Activated naive CD8-positive, alpha-beta T cell treated with anti-CD3 and anti-CD28 coated beads for 36 hours (primary cell): Measurements from ENCODE around the gene LDB2. TPM values are rescaled to one million over a fixed set of nuclear protein-coding genes. Genes with fewer than 3 reads are reported as not detected.
"Not testable (repeated sequence)": the region's sequence is repeated elsewhere in the genome, so short reads cannot be mapped to it uniquely, and the experiment has no call there.

Experiments used
- DNase-seq: peaks from one replicate; pipeline ENCODE4 v3.0.0; 2021
- H3K27ac Mint-ChIP-seq: one replicate; pipeline ENCODE4 v1.8.0; 2022; ENCODE audit warnings: mild to moderate bottlenecking, moderate library complexity, mixed read lengths
- H3K27me3 Mint-ChIP-seq: one replicate; pipeline ENCODE4 v1.8.0; 2022; ENCODE audit warnings: mild to moderate bottlenecking, mixed read lengths
- H3K36me3 Mint-ChIP-seq: one replicate; pipeline ENCODE4 v1.8.0; 2021; ENCODE audit warnings: mild to moderate bottlenecking, mixed read lengths
- H3K4me1 Mint-ChIP-seq: one replicate; pipeline ENCODE4 v1.8.0; 2021; ENCODE audit warnings: mixed read lengths
- H3K4me3 Mint-ChIP-seq: one replicate; pipeline ENCODE4 v1.8.0; 2022; ENCODE audit warnings: mild to moderate bottlenecking, moderate library complexity, mixed read lengths
- H3K9me3 Mint-ChIP-seq: one replicate; pipeline ENCODE4 v1.8.0; 2022; ENCODE audit warnings: mixed read lengths
- total RNA-seq, 2 experiments: library from RNA; stranded (reverse); gene quantifications; one replicate each; pipeline ENCODE4 v1.2.3, GENCODE V29; 2021

LDB2 gene
- total RNA-seq, 2 experiments from 2014 or later, result not detected

DNA sequence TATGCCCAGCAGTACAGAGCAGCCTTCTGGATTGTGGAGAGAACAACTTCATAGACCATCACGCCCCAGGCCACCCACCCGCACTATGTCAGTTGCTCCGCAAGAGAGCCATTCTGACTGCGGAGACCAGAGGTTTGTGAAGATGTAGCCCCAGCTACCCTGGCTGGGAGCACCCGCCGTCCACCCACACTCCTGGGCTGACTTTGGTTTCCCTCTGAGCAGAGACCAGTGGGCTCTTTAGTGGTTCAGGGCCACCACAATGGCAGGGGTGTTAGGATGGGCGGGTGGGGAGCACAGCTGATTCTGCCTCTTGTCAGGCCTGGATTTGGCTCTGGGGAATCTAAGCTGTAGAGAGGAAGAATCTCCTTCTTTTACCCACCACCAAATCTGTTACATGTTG lies 313.4 kb downstream of the LDB2 start:
- H3K4me1 Mint-ChIP-seq, result no peaks in the 10 kb centered on the region
- H3K27me3 Mint-ChIP-seq, result no peaks in the 10 kb centered on the region
- H3K36me3 Mint-ChIP-seq, result no peaks in the 10 kb centered on the region
- no peak overlapping the region for H3K4me3 Mint-ChIP-seq
- no peaks in the 10 kb centered on the region for H3K9me3 Mint-ChIP-seq
- DNase-seq, result no peak
- H3K27ac Mint-ChIP-seq, result no peak overlapping the region

DNA sequence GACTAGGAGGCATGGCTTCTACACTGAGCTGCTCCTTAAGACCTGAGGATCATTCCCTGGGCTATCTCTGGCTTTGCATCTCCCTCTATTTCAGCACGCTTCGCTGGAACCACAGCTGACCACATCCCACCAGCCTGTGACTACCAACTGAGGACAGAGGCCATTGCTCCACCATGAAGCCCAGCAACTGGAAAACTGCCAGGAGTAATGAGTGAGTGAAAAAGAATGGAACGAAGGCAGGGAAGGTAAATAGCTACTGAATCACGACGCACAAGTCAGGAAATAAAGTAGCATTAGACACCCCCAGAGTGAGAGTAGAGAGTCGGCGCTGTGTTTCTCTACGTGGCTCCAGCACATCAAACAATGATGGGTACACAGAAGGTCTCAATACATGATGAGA lies 314.7 kb downstream of the LDB2 start:
- Mint-ChIP-seq H3K4me1 (no peaks in the 10 kb centered on the region), H3K36me3 (no peaks in the 10 kb centered on the region), H3K27ac (no peak overlapping the region), H3K27me3 (peaks cover 3% of the 10 kb centered on the region), H3K4me3 (no peak overlapping the region), H3K9me3 (no peaks in the 10 kb centered on the region)
- no peak for DNase-seq

DNA sequence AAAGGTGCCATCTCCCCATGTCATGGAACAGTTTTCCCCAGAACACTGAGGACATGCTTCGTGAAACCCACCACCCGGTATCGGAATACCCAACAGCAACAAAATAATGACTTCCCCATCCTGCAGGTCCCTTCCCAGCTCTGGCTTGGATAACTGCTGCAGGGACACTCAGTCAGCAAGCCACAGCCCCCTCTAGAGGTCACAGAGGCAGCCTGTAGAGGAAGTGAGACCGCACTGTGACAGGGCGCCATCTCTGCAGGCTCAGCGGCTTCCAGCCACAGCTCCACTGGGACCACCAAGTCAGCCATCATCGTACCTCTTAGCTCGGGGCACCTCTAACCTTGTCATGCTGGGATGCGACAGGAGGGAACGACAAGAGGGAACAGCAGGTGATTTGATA lies 315.9 kb downstream of the LDB2 start:
- Mint-ChIP-seq H3K36me3 (no peaks in the 10 kb centered on the region), H3K27ac (no peak overlapping the region), H3K9me3 (peaks cover 3% of the 10 kb centered on the region), H3K27me3 (peaks cover 3% of the 10 kb centered on the region), H3K4me3 (no peak overlapping the region), H3K4me1 (no peaks in the 10 kb centered on the region)
- DNase-seq, result no peak

DNA sequence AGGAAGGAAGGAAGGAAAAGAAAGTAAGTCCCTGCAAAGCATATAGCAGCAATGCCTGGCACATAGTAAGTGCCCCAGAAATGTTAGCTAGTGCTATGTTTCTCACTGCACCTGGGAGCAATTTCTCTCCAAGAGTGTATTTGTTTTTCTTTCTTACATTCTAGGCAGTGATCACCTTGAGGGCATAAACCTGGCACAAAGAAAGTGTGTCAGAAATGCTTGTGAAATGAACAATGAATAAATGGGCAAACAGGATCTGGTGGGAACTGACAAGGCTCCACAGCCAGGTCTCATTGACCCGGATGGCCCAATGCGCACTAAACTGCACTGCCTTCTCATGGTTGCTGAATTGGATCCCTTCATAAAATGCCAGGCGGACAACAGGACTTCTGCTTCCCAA lies 316.4 kb downstream of the LDB2 start:
- Mint-ChIP-seq H3K27ac (no peak overlapping the region), H3K36me3 (no peaks in the 10 kb centered on the region), H3K4me3 (no peak overlapping the region), H3K27me3 (peaks cover 3% of the 10 kb centered on the region), H3K9me3 (peaks cover 3% of the 10 kb centered on the region), H3K4me1 (no peaks in the 10 kb centered on the region)
- DNase-seq, result no peak

DNA sequence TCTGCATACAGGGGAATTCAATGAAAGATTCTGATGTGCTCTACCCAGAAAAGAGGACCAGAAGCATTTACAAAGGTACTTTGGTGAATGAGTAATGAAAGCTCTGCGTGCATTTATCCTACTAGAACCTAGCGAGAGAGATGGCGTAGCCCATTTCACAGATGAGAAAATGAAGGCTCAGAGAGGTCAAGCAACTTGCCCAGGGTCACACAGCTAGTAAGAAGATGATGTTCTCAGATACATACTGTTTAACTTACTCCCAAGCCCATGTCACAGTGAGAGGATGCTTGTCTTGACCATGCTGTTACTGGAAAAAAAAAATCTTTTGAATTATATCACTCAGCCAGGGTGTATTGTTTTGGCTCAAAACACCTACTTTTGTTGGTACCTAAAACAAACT lies 317.3 kb downstream of the LDB2 start:
- no peaks in the 10 kb centered on the region for H3K36me3 Mint-ChIP-seq
- no peaks in the 10 kb centered on the region for H3K4me1 Mint-ChIP-seq
- H3K27ac Mint-ChIP-seq, result no peak overlapping the region
- H3K4me3 Mint-ChIP-seq, result no peak overlapping the region
- peaks cover 4% of the 10 kb centered on the region for H3K27me3 Mint-ChIP-seq
- no peak for DNase-seq
- peaks cover 3% of the 10 kb centered on the region for H3K9me3 Mint-ChIP-seq

DNA sequence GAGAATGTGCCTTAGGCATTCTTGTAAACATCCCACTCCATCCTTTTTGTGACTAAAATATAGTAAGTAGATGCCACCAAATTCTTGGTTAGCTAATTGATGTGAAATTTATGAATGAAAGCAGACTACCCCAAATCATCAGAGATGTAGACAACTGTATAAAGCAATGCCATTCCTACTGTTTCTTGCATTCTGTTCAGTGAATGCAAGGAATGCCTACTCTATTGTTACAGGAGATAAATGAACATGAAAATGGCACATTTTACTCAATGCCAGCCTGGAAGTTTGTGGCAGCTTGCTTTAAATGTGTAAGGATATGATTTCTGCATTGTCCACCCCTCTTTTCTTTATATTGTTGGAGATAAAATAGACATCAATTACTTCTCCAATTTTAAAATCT lies 317.9 kb downstream of the LDB2 start:
- DNase-seq, result no peak
- peaks cover 7% of the 10 kb centered on the region for H3K27me3 Mint-ChIP-seq
- H3K36me3 Mint-ChIP-seq, result no peaks in the 10 kb centered on the region
- H3K4me1 Mint-ChIP-seq, result no peaks in the 10 kb centered on the region
- peaks cover 6% of the 10 kb centered on the region for H3K9me3 Mint-ChIP-seq
- no peak overlapping the region for H3K4me3 Mint-ChIP-seq
- H3K27ac Mint-ChIP-seq, result no peak overlapping the region

DNA sequence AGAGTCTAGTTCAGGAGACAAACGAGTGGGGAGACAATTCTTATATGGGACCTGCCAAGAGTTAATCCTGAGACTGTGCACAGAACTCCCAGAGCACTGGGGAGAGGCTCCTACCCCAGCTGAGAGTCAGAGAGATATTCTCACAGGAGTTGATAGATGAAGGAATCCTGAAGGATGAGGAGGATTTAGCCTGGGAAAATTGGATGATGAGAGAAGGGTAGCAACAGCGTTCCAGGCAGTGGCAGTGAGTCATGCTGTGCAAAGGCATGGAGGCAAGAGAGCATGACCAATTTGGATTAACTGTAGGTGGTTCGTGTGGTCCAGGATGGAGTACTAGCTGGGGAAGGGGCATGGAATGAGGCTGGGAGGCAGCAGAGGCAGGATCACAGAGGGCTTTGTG lies 318.6 kb downstream of the LDB2 start:
- Mint-ChIP-seq H3K9me3 (peaks cover 6% of the 10 kb centered on the region), H3K4me3 (no peak overlapping the region), H3K4me1 (no peaks in the 10 kb centered on the region), H3K27me3 (peaks cover 14% of the 10 kb centered on the region), H3K27ac (no peak overlapping the region), H3K36me3 (no peaks in the 10 kb centered on the region)
- DNase-seq, result no peak

DNA sequence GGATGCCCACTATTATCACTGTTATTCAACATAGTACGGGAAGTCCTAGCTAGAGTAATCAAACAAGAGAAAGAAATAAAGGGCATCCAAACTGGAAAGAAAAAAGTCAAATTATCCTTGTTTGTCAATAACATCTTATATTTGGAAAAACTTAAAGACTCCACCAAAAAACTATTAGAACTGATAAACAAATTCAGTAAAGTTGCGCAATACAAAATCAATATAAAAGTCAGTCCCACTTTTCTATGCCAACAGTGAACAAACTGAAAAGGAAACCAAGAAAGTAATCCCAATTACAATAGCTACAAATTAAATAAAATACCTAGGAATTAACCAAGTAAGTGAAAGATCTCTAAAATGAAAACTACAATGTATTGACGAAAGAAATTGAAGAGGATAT lies 321.3 kb downstream of the LDB2 start:
- peaks cover 6% of the 10 kb centered on the region for H3K9me3 Mint-ChIP-seq
- DNase-seq, result no peak
- H3K36me3 Mint-ChIP-seq, result no peaks in the 10 kb centered on the region
- H3K4me3 Mint-ChIP-seq, result no peak overlapping the region
- H3K27me3 Mint-ChIP-seq, result peaks cover 14% of the 10 kb centered on the region
- H3K4me1 Mint-ChIP-seq, result no peaks in the 10 kb centered on the region
- H3K27ac Mint-ChIP-seq, result no peak overlapping the region

DNA sequence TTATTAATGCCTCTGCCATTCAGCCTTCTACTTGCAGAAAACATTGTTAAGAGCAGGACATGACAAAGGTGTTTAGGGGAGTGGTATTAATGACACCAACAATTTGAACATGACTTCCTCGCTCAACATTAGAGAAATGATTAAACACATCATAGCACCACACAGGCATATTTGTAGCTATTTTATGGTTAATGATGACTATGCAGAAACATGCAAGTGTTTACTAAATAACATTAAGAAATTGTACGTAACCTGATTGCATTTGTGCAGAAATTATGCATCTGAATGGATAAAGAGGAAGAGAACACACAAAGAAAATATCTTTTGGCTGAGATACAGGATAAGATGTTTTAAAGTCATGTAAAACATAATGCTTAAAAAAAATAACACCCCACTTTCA lies 323.5 kb downstream of the LDB2 start:
- no peaks in the 10 kb centered on the region for H3K36me3 Mint-ChIP-seq

DNA sequence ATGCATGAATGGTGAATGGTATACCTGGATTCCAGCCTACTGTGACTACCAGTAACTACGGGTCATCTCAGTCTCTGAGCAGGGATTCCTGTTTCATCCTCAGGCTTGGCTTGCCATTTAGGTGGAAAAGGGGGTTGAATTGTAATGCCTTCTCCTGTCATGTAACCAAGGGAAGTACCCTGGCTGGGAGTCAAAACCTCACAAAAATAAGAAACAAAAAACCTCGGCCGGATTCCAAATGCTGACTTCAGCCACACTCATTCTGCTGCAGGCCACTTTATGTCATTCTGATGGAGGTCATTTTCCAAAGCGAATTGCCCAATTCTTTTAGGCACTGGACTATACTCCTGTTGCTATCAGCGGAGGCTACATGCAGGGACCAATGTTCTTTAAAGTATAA lies 324.7 kb downstream of the LDB2 start:
- peaks cover 6% of the 10 kb centered on the region for H3K9me3 Mint-ChIP-seq
- H3K36me3 Mint-ChIP-seq, result no peaks in the 10 kb centered on the region
- no peak overlapping the region for H3K27ac Mint-ChIP-seq
- H3K27me3 Mint-ChIP-seq, result peaks cover 11% of the 10 kb centered on the region
- no peak overlapping the region for H3K4me3 Mint-ChIP-seq
- no peak for DNase-seq
- H3K4me1 Mint-ChIP-seq, result no peaks in the 10 kb centered on the region

More for the DNA sequence above, 323.5 kb downstream of the LDB2 start:
- Mint-ChIP-seq H3K27me3 (peaks cover 14% of the 10 kb centered on the region), H3K9me3 (peaks cover 6% of the 10 kb centered on the region), H3K4me3 (no peak overlapping the region), H3K27ac (no peak overlapping the region), H3K4me1 (no peaks in the 10 kb centered on the region)
- DNase-seq, result no peak

DNA sequence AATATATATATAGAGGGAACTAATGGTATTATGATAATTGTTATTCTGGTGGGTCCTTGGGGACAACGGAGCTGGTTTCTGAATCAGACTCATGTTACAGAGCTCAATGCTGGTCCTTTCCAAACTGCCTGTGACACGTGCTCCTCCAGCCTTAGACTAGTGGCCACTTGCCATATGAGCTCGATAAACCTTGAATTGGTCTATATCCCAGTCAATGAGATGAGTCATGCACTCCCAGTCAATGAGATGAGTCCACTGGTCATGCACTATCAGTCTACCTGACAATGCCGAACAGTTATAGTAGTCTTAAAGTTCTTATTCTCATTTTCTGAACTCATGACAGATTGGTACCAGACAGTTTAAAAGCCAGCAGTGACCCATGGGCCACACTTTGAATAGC lies 325.2 kb downstream of the LDB2 start:
- no peak for DNase-seq

DNA sequence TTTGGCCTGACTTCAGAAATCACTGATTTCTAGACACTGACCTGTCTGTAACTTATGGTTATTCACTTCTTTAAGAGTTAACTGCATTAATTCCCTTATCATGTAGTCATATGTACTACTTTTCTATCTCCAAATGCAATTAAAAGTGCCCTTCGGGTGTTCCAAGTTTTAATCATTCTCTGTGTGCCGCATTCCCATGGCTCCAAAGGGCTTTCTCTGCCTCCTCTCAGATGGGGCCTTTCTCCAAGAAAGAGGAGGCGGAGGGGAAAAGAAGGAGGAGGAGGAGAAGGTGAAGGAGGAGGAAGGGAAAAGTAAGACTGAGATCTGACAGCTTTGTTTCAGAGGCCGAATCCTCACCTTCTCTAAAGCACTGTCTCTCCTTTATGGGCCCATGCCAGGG lies 325.8 kb downstream of the LDB2 start:
- Mint-ChIP-seq H3K4me1 (no peaks in the 10 kb centered on the region), H3K9me3 (peaks cover 2% of the 10 kb centered on the region), H3K27me3 (peaks cover 11% of the 10 kb centered on the region), H3K4me3 (no peak overlapping the region), H3K36me3 (no peaks in the 10 kb centered on the region), H3K27ac (no peak overlapping the region)
- no peak for DNase-seq

More for the DNA sequence above, 325.2 kb downstream of the LDB2 start:
- no peaks in the 10 kb centered on the region for H3K36me3 Mint-ChIP-seq
- no peak overlapping the region for H3K27ac Mint-ChIP-seq
- H3K9me3 Mint-ChIP-seq, result peaks cover 4% of the 10 kb centered on the region
- H3K4me3 Mint-ChIP-seq, result no peak overlapping the region
- no peaks in the 10 kb centered on the region for H3K4me1 Mint-ChIP-seq
- H3K27me3 Mint-ChIP-seq, result peaks cover 11% of the 10 kb centered on the region

DNA sequence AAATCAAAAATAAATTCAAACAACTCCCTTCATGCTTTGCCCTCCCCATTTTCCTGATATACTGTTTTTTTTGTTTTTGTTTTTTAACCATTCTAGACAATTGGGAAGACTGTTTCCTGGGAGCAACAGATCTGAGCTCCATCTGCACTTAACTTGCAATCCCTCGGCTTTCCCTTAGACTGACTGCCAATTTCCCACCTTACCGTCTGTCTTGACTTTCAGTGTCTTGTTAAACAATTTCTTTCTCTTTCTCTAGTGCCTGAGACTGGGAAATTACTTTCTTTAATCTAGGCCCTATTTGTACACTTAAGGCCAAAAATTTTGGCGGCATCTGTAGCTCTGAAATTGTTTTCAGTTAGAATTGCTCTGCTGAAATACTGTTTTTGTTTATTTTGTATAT lies 326.3 kb downstream of the LDB2 start:
- H3K27ac Mint-ChIP-seq, result no peak overlapping the region
- H3K4me3 Mint-ChIP-seq, result no peak overlapping the region
- DNase-seq, result no peak
- peaks cover 13% of the 10 kb centered on the region for H3K27me3 Mint-ChIP-seq
- peaks cover 2% of the 10 kb centered on the region for H3K9me3 Mint-ChIP-seq
- H3K36me3 Mint-ChIP-seq, result no peaks in the 10 kb centered on the region
- H3K4me1 Mint-ChIP-seq, result no peaks in the 10 kb centered on the region

DNA sequence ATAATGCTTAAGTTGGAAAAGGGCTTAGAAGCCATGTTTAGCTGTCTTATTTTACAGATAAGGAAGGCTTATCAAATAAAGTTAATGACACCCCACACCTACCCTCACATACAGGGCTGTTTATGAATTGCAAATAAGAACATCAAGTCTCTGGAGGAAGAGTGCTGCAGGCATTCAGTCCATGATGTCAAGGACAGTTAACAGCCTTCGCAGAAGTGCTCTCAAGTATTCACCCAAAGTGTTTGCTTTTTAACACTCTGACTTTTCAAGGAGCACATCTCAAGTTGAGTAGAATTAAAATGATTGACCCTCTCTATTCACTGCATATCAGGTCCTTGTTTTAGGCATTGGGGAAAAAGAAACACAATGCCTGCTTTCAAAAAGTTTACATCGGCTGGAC lies 328.7 kb downstream of the LDB2 start:
- Mint-ChIP-seq H3K4me3 (no peak overlapping the region), H3K9me3 (no peaks in the 10 kb centered on the region), H3K36me3 (no peaks in the 10 kb centered on the region), H3K27me3 (peaks cover 3% of the 10 kb centered on the region), H3K4me1 (no peaks in the 10 kb centered on the region), H3K27ac (no peak overlapping the region)
- no peak for DNase-seq

DNA sequence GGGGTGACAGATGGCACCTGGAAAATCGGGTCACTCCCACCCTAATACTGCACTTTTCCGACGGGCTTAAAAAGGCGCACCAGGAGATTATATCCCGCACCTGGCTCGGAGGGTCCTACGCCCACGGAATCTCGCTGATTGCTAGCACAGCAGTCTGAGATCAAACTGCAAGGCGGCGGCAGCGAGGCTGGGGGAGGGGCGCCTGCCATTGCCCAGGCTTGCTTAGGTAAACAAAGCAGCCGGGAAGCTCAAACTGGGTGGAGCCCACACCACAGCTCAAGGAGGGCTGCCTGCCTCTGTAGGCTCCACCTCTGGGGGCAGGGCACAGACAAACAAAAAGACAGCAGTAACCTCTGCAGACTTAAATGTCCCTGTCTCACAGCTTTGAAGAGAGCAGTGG lies 341.1 kb downstream of the LDB2 start:
- H3K4me3 Mint-ChIP-seq, H3K27me3 Mint-ChIP-seq, H3K27ac Mint-ChIP-seq, H3K36me3 Mint-ChIP-seq, DNase-seq, H3K4me1 Mint-ChIP-seq: not testable (repeated sequence)
- H3K9me3 Mint-ChIP-seq, result peaks cover 12% of the 10 kb centered on the region

DNA sequence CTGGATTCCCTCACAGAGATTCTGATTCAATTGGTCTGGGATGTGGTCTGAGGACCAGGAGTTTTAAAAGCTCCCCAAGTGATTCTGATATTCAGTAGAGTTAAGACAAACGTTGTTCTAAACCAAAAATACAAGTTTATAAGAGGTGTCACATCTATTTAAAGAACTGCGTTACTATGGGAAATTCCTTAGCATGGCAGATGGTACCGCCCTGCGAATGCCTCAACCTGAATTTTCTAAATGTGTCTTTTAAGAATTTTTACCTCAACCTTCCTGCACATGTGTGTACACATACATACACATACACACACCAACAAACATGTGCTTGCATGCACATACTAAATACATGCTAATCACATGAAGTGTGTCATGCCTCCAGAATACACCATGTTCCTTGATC lies 343.3 kb downstream of the LDB2 start:
- Mint-ChIP-seq H3K4me1 (no peaks in the 10 kb centered on the region), H3K4me3 (no peak overlapping the region), H3K27ac (no peak overlapping the region), H3K27me3 (no peaks in the 10 kb centered on the region), H3K36me3 (no peaks in the 10 kb centered on the region), H3K9me3 (peaks cover 9% of the 10 kb centered on the region)
- no peak for DNase-seq

DNA sequence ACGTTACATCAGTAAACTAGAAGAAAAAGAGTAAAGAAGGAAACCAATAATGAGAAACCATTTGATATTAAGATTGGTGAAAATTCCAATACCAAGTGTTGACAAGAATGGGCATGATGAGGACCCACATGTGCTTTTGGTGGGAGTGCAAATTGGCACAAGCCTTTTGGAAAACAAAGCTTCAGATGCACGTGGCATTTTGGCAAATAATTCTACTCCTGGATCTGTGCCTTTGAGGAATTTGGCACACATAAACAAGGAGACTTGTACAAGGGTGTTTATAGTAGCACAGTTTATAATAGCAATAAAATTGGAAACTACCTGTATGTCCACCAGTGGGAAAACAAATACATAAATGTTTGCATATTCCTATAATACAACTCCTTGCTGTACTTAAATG lies 347.9 kb downstream of the LDB2 start:
- H3K9me3 Mint-ChIP-seq, result no peaks in the 10 kb centered on the region
- DNase-seq, result no peak
- no peaks in the 10 kb centered on the region for H3K36me3 Mint-ChIP-seq
- H3K4me1 Mint-ChIP-seq, result no peaks in the 10 kb centered on the region
- no peaks in the 10 kb centered on the region for H3K27me3 Mint-ChIP-seq
- H3K27ac Mint-ChIP-seq, result no peak overlapping the region
- no peak overlapping the region for H3K4me3 Mint-ChIP-seq
